GM12892 (cell line): ENCODE measurements around the gene WDSUB1.

Experiments used
- POLR2A ChIP-seq: IDR thresholded peaks from 2 replicates; pipeline ENCODE4 v1.6.1; 2011; ENCODE audit warnings: low read depth, low read length, control low read depth
- POLR2AphosphoS5 ChIP-seq: IDR thresholded peaks from 2 replicates; pipeline ENCODE4 v1.6.1; 2011; ENCODE audit warnings: low read depth, low read length, control low read depth
- TAF1 ChIP-seq: IDR thresholded peaks from 2 replicates; pipeline ENCODE4 v1.6.1; 2011; ENCODE audit warnings: low read depth, mild to moderate bottlenecking, control low read depth, low read length, borderline replicate concordance

DNA sequence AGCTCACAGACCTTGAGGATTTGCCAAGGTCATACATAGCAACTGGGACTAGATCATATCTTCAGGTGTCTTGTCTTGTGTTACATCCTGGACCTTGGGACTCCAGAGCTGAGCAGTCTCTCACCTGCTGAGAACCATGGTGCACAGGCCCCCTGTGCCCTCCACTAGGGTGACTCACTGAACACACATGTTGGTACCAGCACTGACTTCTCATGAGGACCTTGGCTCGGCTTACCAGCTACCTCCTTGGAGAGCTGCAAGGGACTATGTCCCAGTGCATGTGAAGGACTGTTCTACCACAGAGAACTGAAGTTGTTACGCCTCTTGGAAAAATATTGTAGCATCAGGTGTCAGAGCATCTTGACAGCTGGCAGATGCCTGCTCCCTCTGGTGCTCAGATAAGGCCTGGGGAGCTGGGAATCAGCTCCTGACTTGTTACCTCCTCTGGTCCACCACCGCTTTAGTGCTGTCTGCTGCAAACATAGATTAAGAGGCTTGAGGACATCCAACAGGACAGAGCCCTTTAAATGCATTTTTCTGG, 72.1 kb downstream of the WDSUB1 start:
- TF ChIP-seq TAF1 (no peak), POLR2A (no peak), POLR2AphosphoS5 (no peak)
